Karpas-422 (cell line): Measurements from ENCODE around the gene CHTF18. TPM values are rescaled to one million over a fixed set of nuclear protein-coding genes. Genes with fewer than 3 reads are reported as not detected.

Experiments
- DNase-seq: peaks from one replicate; pipeline ENCODE4 v3.0.0-alpha.2; 2015
- H2AFZ ChIP-seq: fragments of 200-600 bp; sonication (generic); 2 replicates; pipeline ENCODE4 v1.6.1; 2014; ENCODE audit warnings: antibody characterized with exemption, low read length, mixed read lengths
- H3K27ac ChIP-seq: fragments of 200-600 bp; sonication (generic); 2 replicates; pipeline ENCODE4 v1.5.1; 2014; ENCODE audit warnings: mild to moderate bottlenecking, low read length, moderate library complexity
- H3K27me3 ChIP-seq: fragments of 200-600 bp; sonication (generic); 2 replicates; pipeline ENCODE4 v1.6.1; 2014; ENCODE audit warnings: low read length, mixed read lengths
- H3K36me3 ChIP-seq: fragments of 200-600 bp; sonication (generic); 2 replicates; pipeline ENCODE4 v1.6.1; 2014; ENCODE audit warnings: low read length, mixed read lengths; ENCODE audit not compliant: insufficient read depth
- H3K4me1 ChIP-seq: fragments of 200-600 bp; sonication (generic); 2 replicates; pipeline ENCODE4 v1.6.1; 2014; ENCODE audit warnings: mild to moderate bottlenecking, low read length, mixed read lengths
- H3K4me2 ChIP-seq: fragments of 200-600 bp; sonication (generic); 2 replicates; pipeline ENCODE4 v1.6.1; 2014; ENCODE audit warnings: low read length, low read depth, mild to moderate bottlenecking; ENCODE audit not compliant: poor library complexity, severe bottlenecking
- H3K4me3 ChIP-seq: fragments of 200-600 bp; sonication (generic); 2 replicates; pipeline ENCODE4 v1.5.1; 2014; ENCODE audit warnings: mild to moderate bottlenecking, antibody characterized with exemption, low read length, mixed read lengths
- H3K79me2 ChIP-seq: fragments of 200-600 bp; sonication (generic); 2 replicates; pipeline ENCODE4 v1.6.1; 2014; ENCODE audit warnings: mild to moderate bottlenecking, low read length, mixed read lengths
- H3K9ac ChIP-seq: fragments of 200-600 bp; sonication (generic); 2 replicates; pipeline ENCODE4 v1.6.0; 2014; ENCODE audit warnings: low read length
- H3K9me2 ChIP-seq: fragments of 200-600 bp; sonication (generic), shearing (Covaris generic); replicated peaks from 2 replicates; pipeline ENCODE4 v1.6.0; 2014; ENCODE audit warnings: mild to moderate bottlenecking, low read length, moderate library complexity; ENCODE audit not compliant: insufficient read depth
- H3K9me3 ChIP-seq: fragments of 300-700, 200-600 bp; sonication (generic); 2 replicates; pipeline ENCODE4 v1.6.1; 2014; ENCODE audit warnings: low read length, mixed read lengths
- H4K20me1 ChIP-seq: fragments of 200-600 bp; sonication (generic); 2 replicates; pipeline ENCODE4 v1.6.1; 2014; ENCODE audit warnings: mild to moderate bottlenecking, antibody characterized with exemption, low read length, low read depth; ENCODE audit not compliant: insufficient read depth
- total RNA-seq: library from RNA; depleted of rRNA; stranded (reverse); fragments of >200 nt; shearing (Covaris generic); gene quantifications from 2 replicates; pipeline ENCODE4 v1.2.3, GENCODE V29; 2014; ENCODE audit warnings: low replicate concordance

Gene CHTF18
- total RNA-seq, 1 experiment from 2014 or later = 7.9 TPM

DNA sequence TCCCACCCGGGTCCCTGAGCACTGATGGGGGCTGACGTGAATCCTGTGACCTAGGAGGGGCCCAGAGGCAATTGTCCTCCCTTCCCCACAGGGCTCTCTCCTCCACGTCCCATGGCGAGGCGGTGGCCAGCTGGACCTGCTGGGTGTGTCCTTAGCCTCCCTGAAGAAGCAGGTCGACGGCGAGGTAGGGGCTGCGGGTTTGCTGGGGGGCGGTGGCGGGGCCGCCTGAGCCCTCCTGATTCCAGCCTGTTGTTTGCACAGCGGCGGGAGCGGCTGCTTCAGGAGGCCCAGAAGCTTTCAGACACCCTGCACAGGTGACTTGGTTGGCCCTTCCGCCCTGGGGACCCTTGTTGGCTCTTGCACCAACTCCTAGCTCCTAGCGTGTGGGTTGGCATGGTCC is 1.7 kb downstream of the CHTF18 start:
- H3K4me2 ChIP-seq = peak overlapping the region; percentile 88
- H3K36me3 ChIP-seq = peaks cover 8% of the 10 kb centered on the region
- no peaks in the 10 kb centered on the region for H3K9me2 ChIP-seq
- H2AFZ ChIP-seq = no peak overlapping the region
- H3K4me3 ChIP-seq = peak overlapping the region; percentile 97; the same call in 1 of the 2 replicates
- peaks cover 36% of the 10 kb centered on the region; the same call in 1 of the 2 replicates for H4K20me1 ChIP-seq
- no peaks in the 10 kb centered on the region for H3K27me3 ChIP-seq
- H3K9me3 ChIP-seq = no peaks in the 10 kb centered on the region
- H3K9ac ChIP-seq = peak overlapping the region; percentile 87; the same call in 1 of the 2 replicates
- H3K79me2 ChIP-seq = peaks cover 28% of the 10 kb centered on the region
- DNase-seq = no peak
- no peak overlapping the region for H3K27ac ChIP-seq
- peaks cover 24% of the 10 kb centered on the region for H3K4me1 ChIP-seq

DNA sequence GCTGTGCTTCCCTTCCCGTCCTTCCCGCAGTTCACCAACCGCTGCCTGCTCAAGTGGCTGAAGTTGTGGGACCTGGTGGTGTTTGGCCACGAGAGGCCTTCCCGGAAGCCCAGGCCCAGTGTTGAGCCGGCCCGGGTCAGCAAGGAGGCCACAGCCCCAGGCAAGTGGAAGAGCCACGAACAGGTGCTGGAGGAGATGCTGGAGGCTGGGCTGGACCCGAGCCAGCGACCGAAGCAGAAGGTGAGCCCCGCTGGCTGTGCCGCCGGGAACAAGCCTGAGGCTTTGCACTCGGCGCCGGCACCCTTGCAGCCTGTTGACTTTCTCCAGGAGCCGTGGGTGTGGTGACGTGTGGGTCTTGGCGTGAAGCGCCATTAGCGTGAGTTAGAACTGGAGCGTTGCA is 2.7 kb downstream of the CHTF18 start:
- Histone ChIP-seq H3K9me3 (no peaks in the 10 kb centered on the region), H3K79me2 (peaks cover 28% of the 10 kb centered on the region), H4K20me1 (peaks cover 28% of the 10 kb centered on the region; the same call in 1 of the 2 replicates), H3K9me2 (no peaks in the 10 kb centered on the region), H3K4me2 (no peak overlapping the region), H3K36me3 (peaks cover 8% of the 10 kb centered on the region), H3K27ac (no peak overlapping the region), H3K9ac (no peak overlapping the region), H3K4me1 (peaks cover 22% of the 10 kb centered on the region), H3K27me3 (no peaks in the 10 kb centered on the region), H2AFZ (no peak overlapping the region), H3K4me3 (no peak overlapping the region)
- DNase-seq = no peak

DNA sequence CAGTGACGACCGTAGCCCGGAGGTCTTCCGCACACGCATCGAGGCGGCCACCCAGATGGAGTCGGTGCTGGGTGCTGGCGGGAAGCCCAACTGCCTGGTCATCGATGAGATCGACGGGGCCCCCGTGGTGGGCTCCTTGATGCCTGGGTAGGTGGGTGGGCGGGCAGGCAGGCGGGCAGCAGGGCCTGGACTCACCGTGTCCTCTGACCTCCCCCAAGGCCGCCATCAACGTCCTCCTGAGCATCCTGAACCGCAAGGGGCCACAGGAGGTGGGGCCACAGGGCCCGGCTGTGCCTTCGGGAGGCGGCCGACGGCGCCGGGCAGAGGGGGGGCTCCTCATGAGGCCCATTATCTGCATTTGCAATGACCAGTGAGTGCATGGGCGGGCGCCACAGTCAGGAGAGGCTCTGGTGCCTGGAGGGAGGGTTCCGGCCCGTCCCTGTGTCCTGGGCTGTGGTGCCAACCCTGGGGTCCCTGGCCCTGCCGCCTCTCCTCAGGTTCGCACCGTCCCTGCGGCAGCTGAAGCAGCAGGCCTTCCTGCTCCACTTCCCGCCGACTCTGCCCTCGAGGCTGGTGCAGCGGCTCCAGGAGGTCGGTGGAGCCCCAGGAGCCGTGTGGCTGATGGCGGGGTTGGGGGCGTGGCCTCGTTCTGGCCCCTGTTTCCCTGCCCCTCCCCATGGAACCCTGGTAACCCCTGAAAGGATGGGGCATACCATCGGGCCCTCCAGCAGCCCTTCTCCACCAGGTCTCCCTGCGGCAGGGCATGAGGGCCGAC is 4.0 kb downstream of the CHTF18 start:
- Histone ChIP-seq H3K27ac (no peak overlapping the region), H3K36me3 (peaks cover 11% of the 10 kb centered on the region), H3K9ac (no peak overlapping the region), H3K4me2 (no peak overlapping the region), H3K9me2 (no peaks in the 10 kb centered on the region), H3K4me1 (peaks cover 12% of the 10 kb centered on the region), H3K79me2 (peaks cover 22% of the 10 kb centered on the region), H3K27me3 (no peaks in the 10 kb centered on the region), H3K9me3 (no peaks in the 10 kb centered on the region), H3K4me3 (no peak overlapping the region), H4K20me1 (peaks cover 22% of the 10 kb centered on the region; the same call in 1 of the 2 replicates), H2AFZ (no peak overlapping the region)
- no peak for DNase-seq

DNA sequence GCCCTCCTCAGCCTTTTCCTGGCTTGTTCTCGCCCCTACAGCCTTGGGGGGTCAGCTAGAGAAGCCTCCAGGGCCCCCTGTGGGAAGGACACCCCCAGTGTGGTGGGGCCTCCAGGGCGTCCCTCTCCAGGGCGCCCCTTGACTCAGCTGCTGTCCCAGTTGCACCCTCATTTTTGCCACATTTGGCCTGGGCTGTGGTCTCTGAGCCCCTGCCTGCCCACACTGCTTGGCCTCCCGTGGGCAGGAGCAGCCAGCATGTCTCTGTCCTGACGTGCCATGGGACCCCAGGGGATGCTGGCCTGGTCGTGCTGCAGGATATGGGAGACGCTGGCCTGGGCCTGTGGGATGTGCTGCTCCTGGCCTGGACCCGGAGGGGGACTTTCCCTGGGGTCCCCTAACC is 5.0 kb downstream of the CHTF18 start:
- Histone ChIP-seq H3K27ac (no peak overlapping the region), H3K27me3 (no peaks in the 10 kb centered on the region), H3K36me3 (peaks cover 11% of the 10 kb centered on the region), H3K4me1 (peaks cover 18% of the 10 kb centered on the region), H3K4me2 (no peak overlapping the region), H3K79me2 (peaks cover 16% of the 10 kb centered on the region), H3K9ac (no peak overlapping the region), H3K9me2 (no peaks in the 10 kb centered on the region), H3K9me3 (no peaks in the 10 kb centered on the region), H4K20me1 (peaks cover 16% of the 10 kb centered on the region; the same call in 1 of the 2 replicates), H2AFZ (no peak overlapping the region), H3K4me3 (no peak overlapping the region)
- DNase-seq = no peak

DNA sequence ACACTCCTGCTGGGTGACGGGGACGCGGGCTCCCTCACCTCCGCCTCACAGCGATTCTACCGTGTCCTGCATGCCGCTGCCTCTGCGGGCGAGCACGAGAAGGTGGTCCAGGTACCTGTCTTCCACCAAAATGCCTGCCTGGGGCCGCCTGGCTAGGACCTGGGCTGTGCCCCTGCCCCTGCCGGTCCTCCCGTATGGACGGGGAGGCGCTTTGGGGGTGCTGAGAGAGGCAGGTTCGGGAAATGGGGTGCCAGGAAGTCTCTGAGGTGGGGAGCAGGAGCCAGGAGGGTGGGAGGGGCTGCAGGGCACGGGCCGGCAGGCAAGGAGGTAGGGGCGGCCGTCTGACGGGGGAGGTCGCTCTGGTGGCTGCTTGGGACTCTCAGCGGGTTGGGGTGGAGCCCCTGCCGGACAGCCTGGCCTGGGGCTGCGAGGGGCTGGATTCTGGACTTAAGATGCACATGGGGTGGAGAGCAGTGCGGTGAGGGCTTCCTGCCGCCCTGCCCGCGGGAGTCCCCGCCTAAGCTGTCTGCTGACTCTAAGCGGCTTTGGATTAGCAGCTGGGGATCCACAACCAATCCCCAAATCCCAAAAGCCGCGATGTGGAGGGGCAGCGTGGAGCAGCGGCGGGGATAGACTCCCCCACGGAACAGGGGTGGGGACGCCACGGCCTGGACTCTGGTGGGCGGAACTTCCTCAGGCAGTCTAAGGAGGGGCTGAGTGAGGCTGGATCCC is 5.8 kb downstream of the CHTF18 start:
- peaks cover 8% of the 10 kb centered on the region for H3K79me2 ChIP-seq
- no peaks in the 10 kb centered on the region for H3K9me3 ChIP-seq
- H3K4me3 ChIP-seq = no peak overlapping the region
- no peaks in the 10 kb centered on the region for H3K27me3 ChIP-seq
- H3K9ac ChIP-seq = no peak overlapping the region
- no peak for DNase-seq
- H2AFZ ChIP-seq = no peak overlapping the region
- peaks cover 24% of the 10 kb centered on the region for H3K4me1 ChIP-seq
- H3K36me3 ChIP-seq = peaks cover 11% of the 10 kb centered on the region
- H3K4me2 ChIP-seq = no peak overlapping the region
- peaks cover 19% of the 10 kb centered on the region; the same call in 1 of the 2 replicates for H4K20me1 ChIP-seq
- H3K9me2 ChIP-seq = no peaks in the 10 kb centered on the region
- H3K27ac ChIP-seq = no peak overlapping the region

DNA sequence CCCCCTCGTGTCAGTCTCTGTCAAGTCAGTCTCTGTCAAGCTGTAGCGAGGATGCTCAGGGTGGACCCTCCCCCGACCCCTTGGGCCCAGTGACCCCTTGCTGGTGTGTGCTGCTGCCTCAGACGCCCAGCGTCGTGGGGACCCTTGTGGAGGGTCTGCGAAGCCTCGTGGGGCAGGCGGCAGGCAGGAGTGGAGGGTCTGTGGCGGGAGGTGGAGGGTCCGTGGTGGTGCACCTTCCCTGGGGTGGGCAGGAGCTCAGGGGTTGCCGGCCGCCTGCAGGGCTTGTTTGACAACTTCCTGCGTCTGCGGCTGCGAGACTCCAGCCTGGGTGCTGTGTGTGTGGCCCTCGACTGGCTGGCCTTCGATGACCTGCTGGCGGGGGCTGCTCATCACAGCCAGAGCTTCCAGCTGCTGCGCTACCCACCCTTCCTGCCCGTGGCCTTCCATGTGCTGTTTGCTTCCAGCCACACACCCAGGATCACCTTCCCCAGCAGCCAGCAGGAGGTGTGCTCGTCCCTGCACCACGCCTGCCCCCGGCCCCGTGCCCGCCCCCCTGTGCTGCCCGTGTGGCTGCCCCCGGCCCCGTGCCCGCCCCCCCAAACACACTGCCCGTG is 6.5 kb downstream of the CHTF18 start:
- Histone ChIP-seq H3K4me3 (no peak overlapping the region), H3K27ac (no peak overlapping the region), H3K27me3 (no peaks in the 10 kb centered on the region), H3K36me3 (peaks cover 11% of the 10 kb centered on the region), H3K4me2 (no peak overlapping the region), H3K4me1 (peaks cover 23% of the 10 kb centered on the region), H2AFZ (no peak overlapping the region), H3K79me2 (peaks cover 1% of the 10 kb centered on the region), H3K9ac (no peak overlapping the region), H4K20me1 (peaks cover 16% of the 10 kb centered on the region; the same call in 1 of the 2 replicates), H3K9me2 (no peaks in the 10 kb centered on the region), H3K9me3 (no peaks in the 10 kb centered on the region)
- DNase-seq = no peak

DNA sequence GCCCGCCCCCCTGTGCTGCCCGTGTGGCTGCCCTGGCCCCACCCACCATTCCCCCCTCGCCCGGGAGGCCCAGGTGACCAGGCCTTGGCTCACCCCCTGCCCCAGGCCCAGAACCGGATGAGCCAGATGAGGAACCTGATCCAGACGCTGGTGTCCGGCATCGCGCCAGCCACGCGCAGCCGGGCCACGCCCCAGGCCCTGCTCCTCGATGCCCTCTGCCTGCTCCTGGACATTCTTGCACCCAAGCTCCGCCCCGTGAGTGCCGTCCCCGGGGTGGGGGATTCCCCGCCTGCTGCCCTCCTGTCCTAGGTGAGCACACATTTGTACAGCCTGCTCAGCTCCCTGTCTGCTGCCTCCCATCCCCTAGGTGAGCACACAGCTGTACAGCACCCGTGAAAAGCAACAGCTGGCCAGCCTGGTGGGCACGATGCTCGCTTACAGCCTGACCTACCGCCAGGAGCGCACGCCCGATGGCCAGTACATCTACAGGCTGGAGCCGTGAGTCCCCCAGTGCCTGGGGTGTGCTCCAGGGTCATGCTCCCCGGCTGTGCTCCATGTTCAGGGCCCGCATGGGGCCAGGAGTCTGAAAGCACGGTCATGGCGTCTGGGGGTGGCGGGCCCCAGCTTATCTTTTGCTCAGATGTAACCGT is 7.3 kb downstream of the CHTF18 start:
- peaks cover 11% of the 10 kb centered on the region for H3K36me3 ChIP-seq
- no peaks in the 10 kb centered on the region for H3K27me3 ChIP-seq

More for the DNA sequence above, 7.3 kb downstream of the CHTF18 start:
- Histone ChIP-seq H3K4me1 (peaks cover 29% of the 10 kb centered on the region), H3K27ac (no peak overlapping the region), H2AFZ (no peak overlapping the region), H3K9ac (no peak overlapping the region), H3K79me2 (no peaks in the 10 kb centered on the region), H4K20me1 (peaks cover 23% of the 10 kb centered on the region), H3K4me2 (no peak overlapping the region), H3K4me3 (no peak overlapping the region), H3K9me2 (no peaks in the 10 kb centered on the region), H3K9me3 (no peaks in the 10 kb centered on the region)
- no peak for DNase-seq
